ENCODE data around the gene IFNAR1.

IFNAR1 gene

GRCh38 chr21:33403786-33404585 lies 79.2 kb downstream of the IFNAR1 start:
- DNase-seq: peak; percentile 45

DNA sequence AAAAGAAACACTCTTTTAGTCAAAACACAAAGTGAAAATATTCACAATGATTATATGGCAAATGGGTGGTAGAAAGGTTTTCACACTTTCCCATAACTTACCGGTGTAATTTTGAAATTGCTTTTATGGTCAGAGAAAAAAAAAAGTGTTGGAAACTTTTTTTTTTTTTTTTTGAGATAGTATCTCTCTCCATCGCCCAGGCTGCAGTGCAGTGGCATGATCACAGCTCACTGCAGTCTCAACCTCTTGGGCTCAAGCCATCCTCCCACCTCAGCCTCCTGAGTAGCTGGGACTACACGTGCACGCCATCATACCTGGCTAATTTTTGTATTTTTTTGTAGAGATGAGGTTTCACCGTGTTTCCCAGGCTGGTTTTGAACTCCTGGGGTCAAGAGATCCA lies 81.7 kb downstream of the IFNAR1 start:
- no peak for DNase-seq
